ENCODE data around the gene EVA1B.

The EVA1B gene

DNA sequence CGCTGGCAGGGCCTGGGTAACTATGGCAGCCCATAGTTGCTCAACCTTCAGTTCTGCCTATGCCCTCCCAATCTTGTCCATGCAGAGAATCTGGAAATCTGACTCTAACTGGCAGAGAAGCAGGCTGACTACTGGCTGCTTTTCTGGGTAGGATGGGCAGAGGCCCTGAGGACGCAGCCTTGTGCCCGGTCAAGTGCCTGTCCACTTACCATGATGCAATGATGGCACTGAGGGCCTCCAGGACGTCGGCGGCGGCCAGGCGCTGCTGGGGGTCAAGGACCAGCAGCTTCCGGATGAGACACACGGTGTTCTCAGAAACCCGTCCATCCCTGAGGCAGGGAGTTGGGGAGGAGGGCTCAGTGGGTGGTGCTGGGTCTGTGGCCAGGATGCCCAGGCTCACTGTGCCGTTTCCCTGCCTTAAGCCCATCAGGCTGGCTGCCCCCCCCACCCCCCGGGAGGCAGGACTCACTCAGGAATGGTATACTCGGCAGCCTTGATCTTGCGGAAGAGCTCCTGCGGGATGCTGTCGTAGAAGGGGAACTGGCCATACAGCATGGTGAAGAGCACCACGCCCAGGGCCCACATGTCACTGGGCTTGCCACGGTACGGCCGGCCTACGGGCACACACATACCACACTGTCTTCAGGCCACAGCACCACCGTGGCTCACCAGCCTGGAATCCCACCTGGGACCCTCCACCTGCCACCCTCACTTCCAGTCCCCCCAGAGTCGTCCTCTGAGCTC is 20.4 kb upstream of the EVA1B start:
- H3K27me3 ChIP-seq (replicated peaks; ENCODE audit: control insufficient read depth, insufficient read depth, low read length) = no peaks in the 10 kb centered on the region
- H3K4me3 ChIP-seq (ENCODE audit: low read length) = no peak overlapping the region
- DNase-seq (ENCODE audit: low read depth) = no peak
- H3K9ac ChIP-seq (ENCODE audit: low read length) = peak overlapping the region; percentile 59
- peaks cover 16% of the 10 kb centered on the region for H3K4me1 ChIP-seq (ENCODE audit: control insufficient read depth, insufficient read depth, low read length)
- peaks cover 68% of the 10 kb centered on the region for H3K36me3 ChIP-seq (ENCODE audit: control insufficient read depth, insufficient read depth, low read length, severe bottlenecking)
- no peaks in the 10 kb centered on the region for H3K9me3 ChIP-seq (ENCODE audit: control insufficient read depth, low read length)

DNA sequence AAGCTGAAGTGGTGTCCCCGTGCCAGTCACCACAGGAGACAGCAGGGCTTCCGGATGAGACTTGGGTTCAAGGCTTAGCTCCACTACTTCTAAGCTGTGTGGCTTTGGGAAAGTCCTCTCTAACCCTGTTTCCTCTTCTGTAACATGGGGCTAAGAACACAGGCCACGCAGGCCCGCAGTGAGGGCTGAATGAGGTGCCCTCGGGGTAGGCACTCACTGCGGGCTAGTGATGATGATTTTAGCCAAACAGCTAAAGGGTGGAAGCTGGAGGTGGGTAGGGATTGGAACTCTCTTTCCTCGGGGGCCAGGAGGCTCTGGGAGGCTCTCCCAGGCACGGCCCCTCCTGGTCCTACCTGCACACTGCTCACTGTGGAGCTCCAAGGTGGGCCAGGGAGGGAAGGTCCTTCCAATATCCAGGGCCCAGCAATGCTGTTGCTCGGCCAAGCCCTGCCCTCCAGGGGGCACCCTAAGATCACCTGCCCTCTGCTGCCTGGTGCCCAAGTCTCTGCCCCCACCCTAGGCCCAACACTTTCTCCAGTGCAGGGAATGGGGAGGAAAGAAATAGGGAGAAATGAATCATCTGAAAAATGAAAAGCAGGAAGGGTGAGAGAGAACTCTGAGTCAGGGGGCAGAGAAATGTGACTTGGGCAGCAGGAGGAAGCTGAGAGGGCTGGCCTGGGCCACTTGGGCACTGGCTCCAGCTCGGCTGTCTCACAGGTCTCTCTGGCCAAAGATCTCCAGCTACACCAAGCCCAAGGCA is 19.2 kb upstream of the EVA1B start:
- DNase-seq (ENCODE audit: low read depth) = peak; percentile 64
- Histone ChIP-seq H3K9ac (ENCODE audit: low read length) (peak overlapping the region; percentile 59), H3K36me3 (ENCODE audit: control insufficient read depth, insufficient read depth, low read length, severe bottlenecking) (peaks cover 56% of the 10 kb centered on the region), H3K4me1 (ENCODE audit: control insufficient read depth, insufficient read depth, low read length) (peaks cover 16% of the 10 kb centered on the region), H3K9me3 (ENCODE audit: control insufficient read depth, low read length) (no peaks in the 10 kb centered on the region), H3K27me3 (replicated peaks; ENCODE audit: control insufficient read depth, insufficient read depth, low read length) (no peaks in the 10 kb centered on the region), H3K4me3 (ENCODE audit: low read length) (no peak overlapping the region)

DNA sequence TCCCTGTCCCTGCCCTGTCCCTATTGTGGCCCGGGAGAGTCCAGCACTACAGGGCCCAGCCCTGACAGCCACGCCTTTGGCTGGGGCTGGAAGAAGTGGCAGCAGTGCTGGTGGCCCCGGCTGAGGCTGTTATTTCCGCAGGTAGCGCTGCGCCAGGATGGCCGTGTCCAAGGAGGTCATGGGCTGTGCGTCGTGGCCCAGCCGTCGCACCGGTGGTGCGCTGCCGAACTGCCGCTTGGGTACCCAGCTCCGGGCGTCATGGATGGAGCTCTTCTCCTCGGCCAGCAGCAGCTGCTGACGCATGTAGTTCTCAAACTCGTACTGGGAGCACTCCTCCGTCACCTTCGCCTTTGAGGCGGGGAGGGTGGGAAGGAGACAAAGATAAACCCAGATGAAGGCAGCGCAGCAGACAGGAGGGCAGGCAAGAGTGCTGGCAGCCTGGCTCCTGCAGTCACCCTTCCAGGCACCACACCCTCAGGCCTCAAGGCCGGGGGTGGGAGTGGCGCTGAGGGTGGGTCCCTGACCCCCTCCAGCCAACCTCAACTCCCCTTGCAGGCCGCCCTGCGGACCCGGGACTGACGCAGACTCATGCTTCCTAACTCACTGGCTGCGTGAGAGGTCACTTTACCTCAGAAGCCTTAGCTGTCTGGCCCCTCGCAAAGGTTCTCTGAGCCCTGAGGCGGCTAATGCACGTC is 18.3 kb upstream of the EVA1B start:
- Histone ChIP-seq H3K4me1 (ENCODE audit: control insufficient read depth, insufficient read depth, low read length) (peaks cover 16% of the 10 kb centered on the region), H3K36me3 (ENCODE audit: control insufficient read depth, insufficient read depth, low read length, severe bottlenecking) (peaks cover 49% of the 10 kb centered on the region)

DNA sequence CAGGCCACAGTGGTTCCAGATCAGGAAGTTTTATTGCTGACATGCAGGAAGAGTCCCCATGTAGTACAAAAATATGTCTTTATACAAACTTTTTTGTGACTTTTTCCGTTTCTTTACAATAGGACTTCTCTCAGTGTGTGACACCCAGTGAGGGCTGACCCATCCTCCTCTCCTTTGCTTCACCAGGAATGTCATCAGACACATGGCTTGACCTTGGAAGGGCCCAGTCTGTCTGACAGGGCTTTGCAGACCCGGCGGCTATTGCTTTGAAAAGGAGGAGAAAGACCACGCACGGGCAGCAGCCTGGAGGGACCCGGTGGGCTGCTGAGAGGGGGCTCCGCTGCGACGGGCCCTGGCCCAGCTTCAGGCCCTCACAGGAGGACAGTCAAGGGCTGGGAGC is 16.2 kb upstream of the EVA1B start:
- no peaks in the 10 kb centered on the region for H3K27me3 ChIP-seq (replicated peaks; ENCODE audit: control insufficient read depth, insufficient read depth, low read length)
- H3K9ac ChIP-seq (ENCODE audit: low read length) = no peak overlapping the region
- no peaks in the 10 kb centered on the region for H3K9me3 ChIP-seq (ENCODE audit: control insufficient read depth, low read length)
- peaks cover 32% of the 10 kb centered on the region for H3K36me3 ChIP-seq (ENCODE audit: control insufficient read depth, insufficient read depth, low read length, severe bottlenecking)
- no peak for DNase-seq (ENCODE audit: low read depth)
- peaks cover 16% of the 10 kb centered on the region for H3K4me1 ChIP-seq (ENCODE audit: control insufficient read depth, insufficient read depth, low read length)
- H3K4me3 ChIP-seq (ENCODE audit: low read length) = no peak overlapping the region

More for the DNA sequence above, 18.3 kb upstream of the EVA1B start:
- no peak for DNase-seq (ENCODE audit: low read depth)
- Histone ChIP-seq H3K4me3 (ENCODE audit: low read length) (no peak overlapping the region), H3K9me3 (ENCODE audit: control insufficient read depth, low read length) (no peaks in the 10 kb centered on the region), H3K27me3 (replicated peaks; ENCODE audit: control insufficient read depth, insufficient read depth, low read length) (no peaks in the 10 kb centered on the region), H3K9ac (ENCODE audit: low read length) (no peak overlapping the region)

DNA sequence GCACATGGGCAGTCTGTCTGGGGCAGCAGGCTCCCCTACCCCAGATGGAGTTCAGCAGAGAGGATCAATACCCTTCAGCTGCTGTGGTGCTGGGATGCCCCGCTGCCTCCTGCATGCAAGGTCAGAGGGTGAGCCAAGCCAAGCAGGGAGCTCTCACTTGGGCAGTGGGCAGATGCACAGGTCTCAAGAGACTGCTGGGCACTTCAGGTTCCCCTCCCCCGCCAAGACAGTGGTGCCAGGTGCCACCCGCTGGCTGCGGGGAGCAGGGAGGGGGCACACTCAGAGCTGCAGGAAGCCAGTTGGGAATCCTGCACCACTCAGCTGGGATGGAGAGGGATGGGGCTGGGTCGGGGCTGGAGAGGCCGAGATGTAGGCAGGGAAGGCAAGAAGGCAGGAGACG is 15.8 kb upstream of the EVA1B start:
- no peak overlapping the region for H3K4me3 ChIP-seq (ENCODE audit: low read length)
- H3K27me3 ChIP-seq (replicated peaks; ENCODE audit: control insufficient read depth, insufficient read depth, low read length) = no peaks in the 10 kb centered on the region
- peaks cover 16% of the 10 kb centered on the region for H3K4me1 ChIP-seq (ENCODE audit: control insufficient read depth, insufficient read depth, low read length)
- H3K36me3 ChIP-seq (ENCODE audit: control insufficient read depth, insufficient read depth, low read length, severe bottlenecking) = peaks cover 30% of the 10 kb centered on the region
- H3K9me3 ChIP-seq (ENCODE audit: control insufficient read depth, low read length) = no peaks in the 10 kb centered on the region
- DNase-seq (ENCODE audit: low read depth) = no peak
- H3K9ac ChIP-seq (ENCODE audit: low read length) = no peak overlapping the region

DNA sequence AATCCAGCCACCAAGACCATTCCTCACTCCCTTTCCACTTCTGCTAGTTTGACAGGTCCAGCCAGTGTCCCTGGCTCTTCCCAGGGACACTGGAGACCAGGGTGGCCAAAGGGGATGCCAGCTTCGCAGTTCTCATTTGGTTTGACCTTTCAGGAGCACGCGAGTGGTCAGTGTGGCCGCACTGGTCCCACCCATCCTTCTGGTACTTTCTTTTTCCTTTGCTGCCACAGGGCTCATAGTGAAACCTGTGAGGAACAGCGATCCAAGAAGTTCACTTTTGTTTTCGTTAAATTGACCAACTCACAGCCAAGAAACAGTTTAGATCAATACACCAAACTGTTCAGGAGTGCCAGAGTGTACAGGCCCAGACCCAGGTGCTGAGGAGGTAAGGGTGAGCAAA is 14.4 kb upstream of the EVA1B start:
- Histone ChIP-seq H3K4me3 (ENCODE audit: low read length) (no peak overlapping the region), H3K4me1 (ENCODE audit: control insufficient read depth, insufficient read depth, low read length) (peaks cover 3% of the 10 kb centered on the region), H3K27me3 (replicated peaks; ENCODE audit: control insufficient read depth, insufficient read depth, low read length) (no peaks in the 10 kb centered on the region), H3K36me3 (ENCODE audit: control insufficient read depth, insufficient read depth, low read length, severe bottlenecking) (peaks cover 20% of the 10 kb centered on the region), H3K9me3 (ENCODE audit: control insufficient read depth, low read length) (no peaks in the 10 kb centered on the region), H3K9ac (ENCODE audit: low read length) (no peak overlapping the region)
- no peak for DNase-seq (ENCODE audit: low read depth)

DNA sequence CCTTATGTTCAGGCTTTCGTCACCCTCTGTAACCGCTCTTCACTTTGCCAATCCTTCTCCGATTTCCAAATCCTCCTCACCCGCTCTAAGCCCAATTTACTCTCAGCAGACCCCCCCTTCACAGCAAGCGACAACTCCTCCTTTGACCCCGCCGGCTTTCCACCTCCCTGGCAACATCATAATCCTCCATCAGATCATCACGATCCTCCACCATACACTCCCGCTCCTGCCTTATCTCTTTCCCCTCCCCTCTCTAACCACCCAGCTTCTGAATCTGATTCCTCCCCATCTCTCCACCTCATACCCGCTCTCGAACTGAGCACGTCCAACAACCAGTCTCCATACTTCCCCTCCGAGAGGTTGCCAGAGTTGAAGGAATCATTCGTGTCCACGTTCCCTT is 7.5 kb upstream of the EVA1B start:
- H3K9ac ChIP-seq (ENCODE audit: low read length) = no peak overlapping the region
- H3K27me3 ChIP-seq (replicated peaks; ENCODE audit: control insufficient read depth, insufficient read depth, low read length) = no peaks in the 10 kb centered on the region
- DNase-seq (ENCODE audit: low read depth) = no peak
- no peaks in the 10 kb centered on the region for H3K9me3 ChIP-seq (ENCODE audit: control insufficient read depth, low read length)
- H3K36me3 ChIP-seq (ENCODE audit: control insufficient read depth, insufficient read depth, low read length, severe bottlenecking) = peaks cover 4% of the 10 kb centered on the region
- H3K4me1 ChIP-seq (ENCODE audit: control insufficient read depth, insufficient read depth, low read length) = peaks cover 5% of the 10 kb centered on the region
- H3K4me3 ChIP-seq (ENCODE audit: low read length) = no peak overlapping the region

DNA sequence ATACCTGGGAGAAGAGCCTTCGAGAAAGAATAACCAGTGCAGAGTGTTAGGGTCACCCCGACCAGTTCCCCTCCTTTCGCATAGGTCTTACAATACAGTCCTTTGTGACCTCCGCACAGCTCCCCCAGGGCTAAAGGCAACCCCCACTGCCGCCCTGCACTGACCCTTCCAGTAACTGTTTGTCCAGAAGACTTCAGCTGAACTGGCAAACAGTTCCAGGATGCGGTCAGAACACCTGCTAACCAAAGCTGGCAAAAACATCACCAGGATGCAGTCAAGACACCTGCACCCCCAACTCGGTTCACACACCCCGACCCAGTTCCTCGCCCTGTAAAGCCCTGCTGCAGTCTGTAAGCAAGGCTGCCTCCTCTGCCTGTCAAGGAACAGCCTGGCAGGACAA is 6.4 kb upstream of the EVA1B start:
- H3K4me3 ChIP-seq (ENCODE audit: low read length) = no peak overlapping the region
- H3K9me3 ChIP-seq (ENCODE audit: control insufficient read depth, low read length) = no peaks in the 10 kb centered on the region
- peaks cover 5% of the 10 kb centered on the region for H3K4me1 ChIP-seq (ENCODE audit: control insufficient read depth, insufficient read depth, low read length)
- H3K27me3 ChIP-seq (replicated peaks; ENCODE audit: control insufficient read depth, insufficient read depth, low read length) = no peaks in the 10 kb centered on the region
- H3K36me3 ChIP-seq (ENCODE audit: control insufficient read depth, insufficient read depth, low read length, severe bottlenecking) = peaks cover 4% of the 10 kb centered on the region
- DNase-seq (ENCODE audit: low read depth) = no peak
- no peak overlapping the region for H3K9ac ChIP-seq (ENCODE audit: low read length)

DNA sequence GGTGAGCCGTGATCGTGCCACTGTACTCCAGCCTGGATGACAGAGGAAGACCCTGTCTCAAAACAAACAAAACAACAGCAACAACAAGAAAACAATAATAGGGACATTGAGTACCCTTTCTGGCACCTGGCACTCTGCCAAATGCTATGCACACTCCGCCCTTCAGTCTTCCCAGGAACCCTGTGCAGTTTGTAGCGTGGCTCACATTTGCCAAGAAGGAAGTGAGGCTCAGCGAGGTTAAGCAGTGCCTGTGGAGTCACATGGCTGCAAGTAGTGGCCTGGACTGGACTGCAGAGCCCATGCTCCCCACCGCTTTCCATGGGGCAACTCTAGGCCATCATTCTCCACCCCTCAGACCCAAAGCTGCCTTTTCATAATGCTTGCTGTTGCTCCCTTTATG is 5.3 kb upstream of the EVA1B start:
- peaks cover 8% of the 10 kb centered on the region for H3K4me1 ChIP-seq (ENCODE audit: control insufficient read depth, insufficient read depth, low read length)
- no peak for DNase-seq (ENCODE audit: low read depth)
- H3K9ac ChIP-seq (ENCODE audit: low read length) = no peak overlapping the region
- no peak overlapping the region for H3K4me3 ChIP-seq (ENCODE audit: low read length)
- H3K9me3 ChIP-seq (ENCODE audit: control insufficient read depth, low read length) = no peaks in the 10 kb centered on the region
- H3K27me3 ChIP-seq (replicated peaks; ENCODE audit: control insufficient read depth, insufficient read depth, low read length) = no peaks in the 10 kb centered on the region
- H3K36me3 ChIP-seq (ENCODE audit: control insufficient read depth, insufficient read depth, low read length, severe bottlenecking) = peaks cover 4% of the 10 kb centered on the region

DNA sequence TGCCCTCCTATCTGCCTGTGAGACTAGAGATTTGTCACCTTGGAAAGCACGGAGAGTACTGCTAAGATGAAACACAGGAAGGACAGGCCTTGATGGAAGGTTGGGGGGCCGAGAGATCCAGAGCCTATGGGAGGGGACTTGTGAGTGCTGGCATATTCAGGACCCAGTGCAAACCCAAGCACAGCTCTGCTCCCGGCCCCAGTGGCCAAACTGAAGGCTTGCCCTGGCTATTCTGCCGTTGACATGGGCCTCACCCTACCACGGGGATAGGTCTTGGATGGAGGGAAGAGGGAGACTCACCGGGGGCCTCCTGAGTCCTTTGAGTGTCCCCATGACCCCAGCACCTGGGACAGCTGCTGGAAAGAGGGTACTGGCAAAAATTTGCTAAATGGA is 4.6 kb upstream of the EVA1B start:
- DNase-seq (ENCODE audit: low read depth) = no peak
- H3K27me3 ChIP-seq (replicated peaks; ENCODE audit: control insufficient read depth, insufficient read depth, low read length) = no peaks in the 10 kb centered on the region
- no peak overlapping the region for H3K4me3 ChIP-seq (ENCODE audit: low read length)
- peaks cover 9% of the 10 kb centered on the region for H3K4me1 ChIP-seq (ENCODE audit: control insufficient read depth, insufficient read depth, low read length)
- H3K9ac ChIP-seq (ENCODE audit: low read length) = no peak overlapping the region
- peaks cover 4% of the 10 kb centered on the region for H3K36me3 ChIP-seq (ENCODE audit: control insufficient read depth, insufficient read depth, low read length, severe bottlenecking)
- H3K9me3 ChIP-seq (ENCODE audit: control insufficient read depth, low read length) = no peaks in the 10 kb centered on the region

DNA sequence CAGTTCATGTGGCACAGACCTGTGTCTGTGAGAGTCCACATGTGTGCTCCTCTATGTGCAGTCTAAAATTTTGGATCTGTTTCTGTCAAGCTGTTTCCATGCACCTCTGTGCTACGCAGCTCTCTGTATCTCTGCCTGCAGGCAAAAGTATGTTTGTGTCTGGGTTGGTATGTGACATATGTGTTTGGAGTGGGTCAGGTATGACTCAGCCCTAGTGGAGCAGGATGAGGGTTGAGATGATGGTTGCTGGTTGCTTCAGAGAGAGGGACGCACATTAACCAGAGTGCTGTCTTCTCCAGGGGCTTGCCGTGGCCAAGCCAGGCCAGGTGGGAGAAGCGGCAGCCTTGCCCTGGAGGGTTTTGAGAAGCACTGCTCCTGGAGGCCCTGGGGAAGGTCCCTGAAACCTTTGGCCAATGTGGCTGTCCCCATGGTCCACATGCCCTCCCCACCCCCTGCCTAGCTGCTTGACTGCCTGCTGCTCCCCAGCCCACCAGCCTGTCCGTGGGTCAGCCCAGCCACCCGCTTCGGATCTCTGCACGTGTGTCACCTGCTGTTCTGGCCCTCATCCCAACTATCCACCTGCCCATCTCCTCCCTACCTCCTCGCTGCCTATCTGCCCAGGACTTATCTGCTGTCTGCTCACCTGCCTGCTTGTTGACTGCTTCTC is 4.1 kb upstream of the EVA1B start:
- peaks cover 9% of the 10 kb centered on the region for H3K4me1 ChIP-seq (ENCODE audit: control insufficient read depth, insufficient read depth, low read length)
- peak; percentile 73 for DNase-seq (ENCODE audit: low read depth)
- no peak overlapping the region for H3K9ac ChIP-seq (ENCODE audit: low read length)
- no peaks in the 10 kb centered on the region for H3K9me3 ChIP-seq (ENCODE audit: control insufficient read depth, low read length)
- H3K36me3 ChIP-seq (ENCODE audit: control insufficient read depth, insufficient read depth, low read length, severe bottlenecking) = peaks cover 4% of the 10 kb centered on the region
- H3K27me3 ChIP-seq (replicated peaks; ENCODE audit: control insufficient read depth, insufficient read depth, low read length) = no peaks in the 10 kb centered on the region
- no peak overlapping the region for H3K4me3 ChIP-seq (ENCODE audit: low read length)

Measured in adipocyte (in vitro differentiated cells).